Upper lobe of right lung (tissue), 1 donor: Measurements from ENCODE around the gene CRACR2A. TPM values are rescaled to one million over a fixed set of nuclear protein-coding genes. Genes with fewer than 3 reads are reported as not detected.

ENCODE experiments used
- ATAC-seq: fragments of 200-7000 bp; cut with Tn5 transposase; one replicate; pipeline ENCODE4 v1.9.1; 2020; ENCODE audit warnings: mild to moderate bottlenecking, moderate library complexity
- DNase-seq: peaks from one replicate; pipeline ENCODE4 v3.0.0-alpha.2; 2020
- H3K27ac ChIP-seq: fragments of 200-600 bp; one replicate; pipeline ENCODE4 v1.8.0; 2022
- H3K27me3 ChIP-seq: fragments of 200-600 bp; one replicate; pipeline ENCODE4 v1.8.0; 2022; ENCODE audit warnings: mild to moderate bottlenecking
- H3K36me3 ChIP-seq: fragments of 200-600 bp; one replicate; pipeline ENCODE4 v1.8.0; 2022
- H3K4me1 ChIP-seq: fragments of 200-600 bp; one replicate; pipeline ENCODE4 v1.8.0; 2022
- H3K4me3 ChIP-seq: fragments of 200-600 bp; one replicate; pipeline ENCODE4 v1.8.0; 2022; ENCODE audit warnings: mild to moderate bottlenecking
- H3K9me3 ChIP-seq: fragments of 200-600 bp; one replicate; pipeline ENCODE4 v1.8.0; 2022
- CTCF ChIP-seq: fragments of 200-600 bp; IDR thresholded peaks from one replicate; pipeline ENCODE4 v1.8.0; 2022; ENCODE audit warnings: antibody characterized with exemption
- intact Hi-C: fragments of 100-400 bp; cut with DNase I; formaldehyde crosslinking; loops from one replicate; pipeline ENCODE4 v1.11.0; 2022
- total RNA-seq: library from RNA; stranded (reverse); fragmentation: NEBNext Ultra II Directional; extraction: Animal tissue kit (Norgen Biotek cat#: 25700); gene quantifications from one replicate; pipeline ENCODE4 v1.2.1, GENCODE V29; 2021
- donor health status: DM: no; HTN: yes; CAD: no; lungs with severe emphysema.

Gene CRACR2A
- total RNA-seq, 1 donor from 2014 or later = 5.4 TPM

- no peak for TF ChIP-seq CTCF
- intact Hi-C loops = no loop called here
- no peak for ATAC-seq
These were observed 107.8 kb downstream of the CRACR2A start for GRCh38 chr12:3645091-3645490.

DNA sequence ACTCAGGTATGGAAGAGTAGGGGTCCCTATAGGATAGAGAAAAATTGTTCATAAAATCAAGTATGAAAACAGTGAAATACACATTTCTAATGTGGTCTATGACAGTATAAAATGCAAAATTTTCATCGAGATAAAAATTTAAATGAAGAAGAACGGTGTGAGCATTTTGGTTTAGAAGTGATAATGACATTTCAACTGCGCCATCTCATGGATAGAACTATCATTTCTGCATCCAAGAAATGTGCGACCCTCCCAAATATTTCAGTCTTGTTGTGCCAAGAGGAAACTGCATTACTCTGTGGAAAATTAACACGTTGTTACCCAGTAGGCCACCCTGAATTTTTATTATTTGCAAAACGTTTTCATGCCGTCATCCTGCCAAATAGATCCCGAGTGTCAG lies 108.8 kb downstream of the CRACR2A start:
- intact Hi-C loops = no loop called here
- no peak overlapping the region for H3K27ac ChIP-seq
- no peaks in the 10 kb centered on the region for H3K27me3 ChIP-seq
- no peak for TF ChIP-seq CTCF
- no peaks in the 10 kb centered on the region for H3K9me3 ChIP-seq
- H3K4me3 ChIP-seq = no peak overlapping the region
- no peaks in the 10 kb centered on the region for H3K36me3 ChIP-seq
- ATAC-seq (no peak), DNase-seq (no peak)
- no peaks in the 10 kb centered on the region for H3K4me1 ChIP-seq

More at GRCh38 chr12:3645091-3645490, 107.8 kb downstream of the CRACR2A start:
- no peaks in the 10 kb centered on the region for H3K27me3 ChIP-seq
- no peaks in the 10 kb centered on the region for H3K36me3 ChIP-seq
- H3K9me3 ChIP-seq = no peaks in the 10 kb centered on the region
- no peak overlapping the region for H3K4me3 ChIP-seq
- H3K27ac ChIP-seq = no peak overlapping the region
- no peaks in the 10 kb centered on the region for H3K4me1 ChIP-seq
- DNase-seq = no peak

DNA sequence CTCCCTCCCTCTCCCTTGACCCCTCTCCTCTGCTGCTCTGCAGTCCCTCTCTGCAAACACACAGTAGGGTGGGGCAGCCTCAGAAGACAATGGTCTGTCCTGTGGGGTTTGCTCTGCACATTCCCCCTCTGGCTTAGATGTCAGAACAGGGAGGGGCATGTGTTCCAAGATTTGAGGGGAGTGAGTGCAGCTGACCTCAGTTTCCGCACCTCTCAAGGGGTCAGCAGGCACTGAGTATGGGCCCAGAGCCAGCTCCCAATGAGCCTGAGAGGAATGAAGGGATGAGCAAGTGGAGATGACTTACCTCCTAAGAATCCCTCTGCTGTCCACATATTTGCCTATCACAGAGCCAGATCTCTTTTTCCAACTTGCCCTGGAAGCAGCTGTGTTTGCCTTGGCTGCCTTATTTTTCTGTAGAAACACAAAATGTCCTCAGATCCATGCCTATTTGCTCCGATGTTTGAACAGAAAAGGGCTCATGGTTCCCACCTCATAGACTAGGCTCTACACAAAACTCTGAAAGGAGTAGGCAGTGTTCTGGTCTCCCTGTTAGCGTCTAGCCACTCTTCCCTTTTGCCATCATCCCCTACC lies 111.4 kb downstream of the CRACR2A start:
- ATAC-seq (no peak), DNase-seq (no peak)
- no peaks in the 10 kb centered on the region for H3K36me3 ChIP-seq
- H3K4me3 ChIP-seq = no peak overlapping the region
- no peaks in the 10 kb centered on the region for H3K27me3 ChIP-seq
- intact Hi-C loops = no loop called here
- H3K27ac ChIP-seq = no peak overlapping the region
- TF ChIP-seq CTCF = no peak
- H3K9me3 ChIP-seq = no peaks in the 10 kb centered on the region
- H3K4me1 ChIP-seq = no peaks in the 10 kb centered on the region

DNA sequence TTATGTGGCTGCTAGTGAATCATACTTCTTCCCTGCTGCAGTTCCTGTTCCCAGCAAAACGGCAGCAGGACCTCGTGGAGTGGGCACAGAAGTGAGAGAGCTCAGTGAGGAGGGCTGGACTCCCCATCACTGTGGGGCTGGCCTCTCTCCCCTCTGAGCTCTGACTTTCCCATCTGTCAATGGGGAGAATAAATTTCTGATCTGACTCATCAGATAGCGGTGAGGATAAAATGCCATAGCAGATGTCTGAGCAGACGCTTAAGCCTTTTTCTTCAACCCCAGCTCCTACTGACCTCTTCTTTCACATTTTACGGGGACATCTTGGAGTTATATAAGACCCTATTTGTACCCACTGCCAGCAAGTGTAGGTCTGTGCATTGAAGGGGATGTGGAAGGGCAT lies 116.6 kb downstream of the CRACR2A start:
- no peaks in the 10 kb centered on the region for H3K36me3 ChIP-seq
- no peak overlapping the region for H3K4me3 ChIP-seq
- H3K4me1 ChIP-seq = no peaks in the 10 kb centered on the region
- no peaks in the 10 kb centered on the region for H3K9me3 ChIP-seq
- intact Hi-C loops = no loop called here
- ATAC-seq (no peak), DNase-seq (no peak)
- no peak for TF ChIP-seq CTCF
- no peak overlapping the region for H3K27ac ChIP-seq
- no peaks in the 10 kb centered on the region for H3K27me3 ChIP-seq

DNA sequence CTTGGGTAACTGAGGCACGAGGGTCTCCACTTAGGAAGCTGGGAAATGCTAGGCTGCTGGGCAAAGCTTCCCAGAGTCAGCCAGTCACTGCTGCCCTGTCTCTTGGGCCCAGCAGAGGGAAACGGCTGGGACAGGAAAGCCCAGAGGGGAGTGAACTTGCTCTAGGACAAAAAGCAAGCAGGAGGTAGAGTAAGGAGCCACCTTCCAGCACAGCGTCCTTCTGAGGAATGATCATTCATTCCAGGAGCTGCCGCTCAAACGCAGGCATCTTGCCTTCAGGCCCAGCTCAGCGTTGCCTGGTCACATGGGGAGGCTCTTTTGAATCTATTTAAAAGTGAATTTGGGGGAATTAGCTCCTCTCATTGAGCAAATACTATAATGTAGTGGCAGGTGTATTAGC lies 118.6 kb downstream of the CRACR2A start:
- H3K27me3 ChIP-seq = no peaks in the 10 kb centered on the region
- ATAC-seq (no peak), DNase-seq (no peak)
- H3K4me3 ChIP-seq = no peak overlapping the region
- TF ChIP-seq CTCF = no peak
- no peak overlapping the region for H3K27ac ChIP-seq
- no peaks in the 10 kb centered on the region for H3K36me3 ChIP-seq
- H3K4me1 ChIP-seq = no peaks in the 10 kb centered on the region
- intact Hi-C loops = no loop called here
- H3K9me3 ChIP-seq = no peaks in the 10 kb centered on the region

DNA sequence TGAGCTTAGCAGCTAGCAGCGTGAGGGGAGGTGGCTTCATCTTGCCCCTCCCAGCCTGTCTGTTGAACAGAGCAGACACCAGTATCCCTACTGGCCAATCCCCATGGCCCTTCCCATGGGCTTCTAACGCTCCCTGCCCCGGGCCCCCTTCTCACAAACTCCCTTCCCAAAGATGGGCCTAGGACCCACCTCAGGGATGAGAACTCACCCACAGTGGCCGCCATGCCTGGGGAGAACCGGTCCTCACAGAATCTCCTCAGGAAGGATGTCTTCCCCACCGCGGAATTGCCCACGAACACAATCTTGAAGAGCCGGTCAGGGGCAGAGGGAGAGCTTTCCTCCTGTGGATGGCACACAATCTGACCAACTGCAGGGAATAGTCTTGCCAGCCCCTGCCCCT lies 119.5 kb downstream of the CRACR2A start:
- Histone ChIP-seq H3K4me3 (no peak overlapping the region), H3K27ac (no peak overlapping the region), H3K4me1 (no peaks in the 10 kb centered on the region), H3K36me3 (no peaks in the 10 kb centered on the region), H3K9me3 (no peaks in the 10 kb centered on the region), H3K27me3 (no peaks in the 10 kb centered on the region)
- DNase-seq = no peak
- no peak for TF ChIP-seq CTCF
- ATAC-seq = no peak
- intact Hi-C loops = no loop called here
